HEK293 (cell line): ENCODE measurements around the gene B4GALT5.
A peak's percentile ranks its signal among the peaks of the same experiment; 100 is the strongest.
"Not testable (repeated sequence)": the region's sequence is repeated elsewhere in the genome, so short reads cannot be mapped to it uniquely, and the experiment has no call there.

Experiments
- CTCF ChIA-PET: fragments of 350-600 bp; formaldehyde crosslinking; extraction: SDS; loops from one replicate; lab custom pipeline; 2021; ENCODE audit warnings: antibody characterized with exemption; lab: Yijun Ruan, JAX
- POLR2A ChIA-PET: fragments of 300-600 bp; formaldehyde crosslinking; extraction: SDS; loops from one replicate; lab custom pipeline; 2020; ENCODE audit warnings: antibody characterized with exemption, inconsistent platforms; lab: Yijun Ruan, JAX
- H3K27ac ChIP-seq: fragments of 200-500 bp; sonication (Bioruptor generic); 2 replicates; pipeline ENCODE4 v1.5.1; 2014; ENCODE audit warnings: low read depth, low read length, control low read depth, inconsistent platforms; ENCODE audit errors: extremely low read depth
- H3K36me3 ChIP-seq, 2 experiments: fragments of 200-500 bp in 1 of 2; sonication (Bioruptor generic) in 1 of 2; 1 replicate in 1 of 2; 2 replicates in 1 of 2; pipeline ENCODE4 v1.5.1; 2014 to 2017; ENCODE audit warnings: inconsistent platforms in 2 of 2, low read length in 2 of 2; ENCODE audit not compliant: control insufficient read depth in 2 of 2, insufficient read depth in 1 of 2
- H3K4me1 ChIP-seq: fragments of 200-500 bp; sonication (Bioruptor generic); 2 replicates; pipeline ENCODE4 v1.5.1; 2014; ENCODE audit warnings: mild to moderate bottlenecking, low read length, inconsistent platforms; ENCODE audit not compliant: control insufficient read depth, insufficient read depth
- H3K4me3 ChIP-seq: 2 replicates; pipeline ENCODE4 v1.5.1; 2011; ENCODE audit warnings: low read depth, mild to moderate bottlenecking, control low read depth, low read length, moderate library complexity
- H3K9me3 ChIP-seq: fragments of 200-500 bp; sonication (Bioruptor generic); 2 replicates; pipeline ENCODE4 v1.5.1; 2014; ENCODE audit warnings: low read depth, low read length, inconsistent platforms; ENCODE audit not compliant: control insufficient read depth, insufficient read depth
- EGR2 ChIP-seq: fragments of 450-650 bp; formaldehyde crosslinking; IDR thresholded peaks from 2 replicates; pipeline ENCODE4 v1.5.1; 2016; ENCODE audit warnings: low read depth, missing biosample characterization, missing genetic modification characterization
- KLF10 ChIP-seq: fragments of 450-650 bp; IDR thresholded peaks from 2 replicates; pipeline ENCODE4 v1.5.1; 2018; ENCODE audit warnings: missing biosample characterization, mild to moderate bottlenecking, missing genetic modification characterization
- OVOL3 ChIP-seq: fragments of 450-650 bp; formaldehyde crosslinking; IDR thresholded peaks from 2 replicates; pipeline ENCODE4 v1.5.1; 2016; ENCODE audit warnings: missing biosample characterization, missing genetic modification characterization
- SCRT2 ChIP-seq: fragments of 450-650 bp; formaldehyde crosslinking; IDR thresholded peaks from 2 replicates; pipeline ENCODE4 v1.5.1; 2016; ENCODE audit warnings: missing biosample characterization, missing genetic modification characterization
- SETDB1 ChIP-seq: IDR thresholded peaks from one replicate; pipeline ENCODE4 v1.6.1; 2017; ENCODE audit warnings: mild to moderate bottlenecking, low read length, moderate library complexity, mixed read lengths; ENCODE audit not compliant: insufficient read length
- YY2 ChIP-seq: fragments of 450-650 bp; formaldehyde crosslinking; IDR thresholded peaks from 2 replicates; pipeline ENCODE4 v1.5.1; 2016; ENCODE audit warnings: missing biosample characterization, missing genetic modification characterization
- ZFHX2 ChIP-seq: fragments of 450-650 bp; formaldehyde crosslinking; conservative IDR thresholded peaks from 2 replicates; pipeline ENCODE4 v1.5.1; 2016; ENCODE audit warnings: missing biosample characterization, missing genetic modification characterization
- ZNF248 ChIP-seq: fragments of 450-650 bp; formaldehyde crosslinking; IDR thresholded peaks from 2 replicates; pipeline ENCODE4 v1.5.1; 2017; ENCODE audit warnings: missing biosample characterization, missing genetic modification characterization
- ZNF366 ChIP-seq: fragments of 450-650 bp; formaldehyde crosslinking; conservative IDR thresholded peaks from 2 replicates; pipeline ENCODE4 v1.5.1; 2016; ENCODE audit warnings: missing biosample characterization, missing genetic modification characterization
- ZNF548 ChIP-seq: fragments of 450-650 bp; formaldehyde crosslinking; IDR thresholded peaks from 2 replicates; pipeline ENCODE4 v1.5.1; 2016; ENCODE audit warnings: missing biosample characterization, missing genetic modification characterization
- ZNF585B ChIP-seq: fragments of 450-650 bp; formaldehyde crosslinking; IDR thresholded peaks from 2 replicates; pipeline ENCODE4 v1.5.1; 2016; ENCODE audit warnings: missing biosample characterization, missing genetic modification characterization
- ZNF664 ChIP-seq: fragments of 450-650 bp; formaldehyde crosslinking; IDR thresholded peaks from 2 replicates; pipeline ENCODE4 v1.5.1; 2016; ENCODE audit warnings: missing biosample characterization, missing genetic modification characterization

The B4GALT5 gene

GRCh38 chr20:49629606-49630005 is 84.1 kb downstream of the B4GALT5 start:
- Histone ChIP-seq H3K9me3 (no peaks in the 10 kb centered on the region), H3K4me1 (peaks cover 3% of the 10 kb centered on the region; the same call in 1 of the 2 replicates), H3K27ac (no peak overlapping the region), H3K4me3 (no peak overlapping the region), H3K36me3 (peaks cover 0 to 8% of the 10 kb centered on the region in 2 experiments; a peak in 2 of 3 replicates)
- CTCF ChIA-PET: interaction anchor here (0.8 kb wide), 1 partner anchor 19 kb away, joined by 6 read pairs; no protein-coding TSS in a partner anchor
- TF ChIP-seq YY2 (tag by site-specific recombination) (no peak), ZNF664 (tag by site-specific recombination) (peak; percentile 81), ZNF248 (tag by site-specific recombination) (no peak)
- POLR2A ChIA-PET: no interaction called here

- ChIA-PET CTCF (interaction anchor here (1.1 to 1.4 kb wide), 2 partner anchors 19 to 20 kb away, joined by 4 to 5 read pairs; no protein-coding TSS in a partner anchor), POLR2A (interaction anchor here (0.6 kb wide), 1 partner anchor 127 kb away, joined by 4 read pairs; no protein-coding TSS in a partner anchor)
- H3K36me3 ChIP-seq, H3K4me1 ChIP-seq, H3K27ac ChIP-seq, H3K4me3 ChIP-seq, H3K9me3 ChIP-seq: not testable (repeated sequence)
These were observed 85.4 kb downstream of the B4GALT5 start for GRCh38 chr20:49628280-49628679.

- Histone ChIP-seq H3K4me3 (no peak overlapping the region), H3K9me3 (no peaks in the 10 kb centered on the region), H3K27ac (no peak overlapping the region), H3K4me1 (peaks cover 3% of the 10 kb centered on the region; the same call in 1 of the 2 replicates), H3K36me3 (no peaks in the 10 kb centered on the region)
- TF ChIP-seq KLF10 (tag by site-specific recombination): no peak
- TF ChIP-seq ZNF548 (tag by site-specific recombination): no peak
- TF ChIP-seq OVOL3 (tag by site-specific recombination): no peak
- peak; percentile 84 for TF ChIP-seq EGR2 (tag by site-specific recombination)
- peak; percentile 39; the same call in 1 of the 2 replicates for TF ChIP-seq ZFHX2 (tag by site-specific recombination)
- no peak for TF ChIP-seq SCRT2
- CTCF ChIA-PET: interaction anchor here (1.4 kb wide), 1 partner anchor 18 kb away, joined by 4 read pairs; no protein-coding TSS in a partner anchor
- POLR2A ChIA-PET: no interaction called here
These were observed 86.3 kb downstream of the B4GALT5 start for GRCh38 chr20:49627329-49627761.

GRCh38 chr20:49624988-49625387 is 88.7 kb downstream of the B4GALT5 start:
- CTCF ChIA-PET: interaction anchor here (1.1 kb wide), 1 partner anchor 9 kb away, joined by 3 read pairs; no protein-coding TSS in a partner anchor
- H3K4me1 ChIP-seq, H3K27ac ChIP-seq, H3K36me3 ChIP-seq, H3K4me3 ChIP-seq, POLR2A ChIA-PET, H3K9me3 ChIP-seq: not testable (repeated sequence)

GRCh38 chr20:49624317-49624716 is 89.4 kb downstream of the B4GALT5 start:
- peaks cover 3% of the 10 kb centered on the region; the same call in 1 of the 2 replicates for H3K4me1 ChIP-seq
- no peak overlapping the region for H3K27ac ChIP-seq
- no peak overlapping the region for H3K4me3 ChIP-seq
- H3K36me3 ChIP-seq: no peaks in the 10 kb centered on the region
- CTCF ChIA-PET: interaction anchor here (1.1 kb wide), 1 partner anchor 9 kb away, joined by 3 read pairs; no protein-coding TSS in a partner anchor
- POLR2A ChIA-PET: no interaction called here
- H3K9me3 ChIP-seq: no peaks in the 10 kb centered on the region
- TF ChIP-seq SCRT2 (peak; percentile 77), ZNF585B (no peak)
- TF ChIP-seq, all 188 proteins: peak for 1

GRCh38 chr20:49622243-49622642 is 91.4 kb downstream of the B4GALT5 start:
- Histone ChIP-seq H3K4me3 (no peak overlapping the region), H3K9me3 (no peaks in the 10 kb centered on the region), H3K27ac (no peak overlapping the region), H3K4me1 (peaks cover 3% of the 10 kb centered on the region; the same call in 1 of the 2 replicates), H3K36me3 (no peaks in the 10 kb centered on the region)
- ChIA-PET CTCF (interaction anchor here (0.7 kb wide), 1 partner anchor 44 kb away, joined by 4 read pairs; no protein-coding TSS in a partner anchor), POLR2A (no interaction called here)
- TF ChIP-seq SETDB1 (peak; percentile 21), ZNF366 (no peak)
